HepG2 (cell line): ENCODE results near the gene TULP3. TPM values are rescaled to one million over a fixed set of nuclear protein-coding genes. Genes with fewer than 3 reads are reported as not detected.

Source experiments
- ADNP ChIP-seq: sonication (generic); formaldehyde crosslinking; IDR thresholded peaks from 2 replicates; pipeline ENCODE4 v1.4.0; 2020; ENCODE audit warnings: missing genetic modification reagents
- ARID3A ChIP-seq: IDR thresholded peaks from 2 replicates; pipeline ENCODE4 v1.6.1; 2012; ENCODE audit warnings: low read depth, low read length, improper control_type of control experiment
- HDAC6 ChIP-seq: fragments of 200-600 bp; sonication (generic); IDR thresholded peaks from 2 replicates; pipeline ENCODE4 v1.7.0; 2017; ENCODE audit warnings: mild to moderate bottlenecking, antibody characterized with exemption, low read length, low read depth
- KLF13 ChIP-seq: sonication (generic); formaldehyde crosslinking; IDR thresholded peaks from 2 replicates; pipeline ENCODE4 v1.4.0; 2020; ENCODE audit warnings: mild to moderate bottlenecking, missing genetic modification reagents
- MAF1 ChIP-seq: sonication (generic); formaldehyde crosslinking; IDR thresholded peaks from 2 replicates; pipeline ENCODE4 v1.5.0; 2020; ENCODE audit warnings: missing genetic modification reagents, borderline replicate concordance
- MNT ChIP-seq: fragments of 450-650 bp; IDR thresholded peaks from 2 replicates; pipeline ENCODE4 v1.6.1; 2016
- SCMH1 ChIP-seq: sonication (generic); formaldehyde crosslinking; IDR thresholded peaks from 2 replicates; pipeline ENCODE4 v1.9.0; 2021; ENCODE audit warnings: missing genetic modification reagents, mild to moderate bottlenecking, borderline replicate concordance
- TERF1 ChIP-seq: sonication (generic); formaldehyde crosslinking; IDR thresholded peaks from 2 replicates; pipeline ENCODE4 v1.8.0; 2022; ENCODE audit warnings: mild to moderate bottlenecking, missing genetic modification reagents, moderate library complexity
- ZEB1 ChIP-seq: IDR thresholded peaks from 2 replicates; pipeline ENCODE4 v1.6.1; 2012; ENCODE audit warnings: mild to moderate bottlenecking, low read depth, inconsistent platforms; ENCODE audit not compliant: insufficient replicate concordance
- ZNF160 ChIP-seq: sonication (generic); formaldehyde crosslinking; IDR thresholded peaks from 2 replicates; pipeline ENCODE4 v1.8.0; 2022; ENCODE audit warnings: mild to moderate bottlenecking, inconsistent platforms, missing genetic modification reagents
- ZNF234 ChIP-seq: sonication (generic); formaldehyde crosslinking; conservative IDR thresholded peaks from 2 replicates; pipeline ENCODE4 v1.5.1; 2020; ENCODE audit warnings: mild to moderate bottlenecking, missing genetic modification reagents
- ZNF280B ChIP-seq: sonication (generic); formaldehyde crosslinking; IDR thresholded peaks from 2 replicates; pipeline ENCODE4 v1.5.0; 2020; ENCODE audit warnings: missing genetic modification reagents, mild to moderate bottlenecking, borderline replicate concordance
- ZNF510 ChIP-seq: sonication (generic); formaldehyde crosslinking; IDR thresholded peaks from 2 replicates; pipeline ENCODE4 v1.4.0; 2020; ENCODE audit warnings: low read depth, mild to moderate bottlenecking, missing genetic modification reagents
- ZNF567 ChIP-seq: sonication (generic); formaldehyde crosslinking; IDR thresholded peaks from 2 replicates; pipeline ENCODE4 v1.8.1; 2023; ENCODE audit warnings: mild to moderate bottlenecking, missing genetic modification reagents, borderline replicate concordance
- ZNF879 ChIP-seq: sonication (generic); formaldehyde crosslinking; IDR thresholded peaks from 2 replicates; pipeline ENCODE4 v1.8.1; 2023; ENCODE audit warnings: missing genetic modification reagents
- polyA plus RNA-seq, 8 experiments: library from polyadenylated mRNA; depleted of rRNA in 3 of 8; stranded (reverse) in 7 of 8; unstranded in 1 of 8; fragments of >200 nt; fragmentation: Illumina TruSeq in 4 of 8; extraction: Trizol in 4 of 8; gene quantifications; 2 replicates each; pipeline versions ENCODE4 v1.2.1 to v1.2.3, GENCODE V29; 2011 to 2016; ENCODE audit warnings: low read depth in 4 of 8, missing spikeins in 1 of 8, mixed read lengths in 1 of 8; ENCODE audit not compliant: insufficient read depth in 1 of 8
- total RNA-seq, 5 experiments: library from RNA; depleted of rRNA; stranded (reverse); fragments of >200 nt; fragmentation: Illumina TruSeq; extraction: Trizol; gene quantifications; 2 replicates each; pipeline ENCODE4 v1.2.3, GENCODE V29; 2016; ENCODE audit warnings: low read depth in 1 of 5
- TF ChIP-seq, protein P1 (sequence below): sonication (generic); formaldehyde crosslinking; IDR thresholded peaks from 2 replicates; pipeline ENCODE4 v1.4.0; 2020; ENCODE audit warnings: mild to moderate bottlenecking, missing genetic modification reagents
- TF ChIP-seq, protein P2 (sequence below): sonication (generic); formaldehyde crosslinking; IDR thresholded peaks from 2 replicates; pipeline ENCODE4 v1.5.0; 2020; ENCODE audit warnings: mild to moderate bottlenecking, missing genetic modification reagents

The TULP3 gene
- total and polyA plus RNA-seq, 2 of the 13 experiments (the other 11 are each of a cell fraction or from before 2014, with no cell fraction given), result 11.2 to 13.2 TPM

DNA sequence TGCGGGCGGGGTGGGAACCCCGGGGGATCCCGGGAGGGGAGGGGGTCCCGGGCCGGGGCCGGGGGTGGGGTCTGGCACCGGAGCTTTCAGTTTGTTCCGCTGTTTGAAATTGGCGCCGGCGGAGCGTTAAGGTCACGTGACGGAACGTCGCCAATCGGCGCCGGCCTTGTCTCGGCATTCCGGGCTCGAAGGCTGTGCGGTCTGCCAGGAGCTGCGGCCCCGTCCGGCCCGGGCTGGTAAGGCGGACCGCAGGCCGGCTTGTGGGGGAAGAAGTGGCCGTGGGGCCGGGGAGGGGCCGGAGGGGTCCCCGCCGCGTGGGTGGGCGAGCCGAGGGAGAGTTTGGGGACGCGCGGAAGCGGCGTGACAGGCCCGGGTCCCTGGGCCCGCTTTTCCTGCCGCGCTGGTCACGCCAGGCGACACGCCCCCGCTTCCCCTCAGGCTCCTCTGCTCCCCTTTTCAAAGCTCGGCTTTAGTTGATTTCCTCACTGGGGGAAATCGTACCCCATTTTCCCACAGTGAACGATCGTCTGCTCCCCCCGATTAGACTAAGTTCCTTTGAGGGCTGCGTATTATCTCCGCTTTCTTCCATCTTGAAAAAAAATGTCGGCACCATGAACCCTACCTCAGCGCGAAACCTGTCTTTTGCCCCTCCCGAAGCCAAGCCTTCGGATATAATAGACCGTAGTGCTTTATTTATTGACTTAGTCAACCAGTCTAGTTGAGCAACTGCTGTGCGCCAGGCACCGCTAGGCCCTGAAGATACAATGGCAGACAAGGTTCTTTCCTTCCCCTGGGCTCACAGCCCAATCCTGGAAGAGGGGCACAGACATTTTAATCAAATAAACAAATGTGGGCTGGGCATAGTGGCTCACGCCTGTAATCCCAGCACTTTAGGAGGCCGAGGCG is 13.4 kb upstream of the TULP3 start, which contains the start of the genes FOXM1 and RHNO1 (continued):
- TF ChIP-seq ZNF567 (CRISPR knock-in tag) (no peak), MNT (0 out of 2 replicates have a peak, but pooled peaks have one; percentile 19), TERF1 (no peak), MAF1 (CRISPR knock-in tag) (no peak; the same call in 1 of the 2 replicates), ARID3A (no peak), SCMH1 (no peak), ZNF510 (CRISPR knock-in tag) (no peak), ZNF280B (CRISPR knock-in tag) (no peak), ZNF879 (CRISPR knock-in tag) (no peak), KLF13 (CRISPR knock-in tag) (no peak), ZEB1 (no peak), ZNF234 (CRISPR knock-in tag) (0 out of 2 replicates have a peak, but pooled peaks have one; percentile 63), HDAC6 (no peak), ADNP (CRISPR knock-in tag) (no peak), ZNF160 (no peak)
- TF ChIP-seq, protein P1, sequence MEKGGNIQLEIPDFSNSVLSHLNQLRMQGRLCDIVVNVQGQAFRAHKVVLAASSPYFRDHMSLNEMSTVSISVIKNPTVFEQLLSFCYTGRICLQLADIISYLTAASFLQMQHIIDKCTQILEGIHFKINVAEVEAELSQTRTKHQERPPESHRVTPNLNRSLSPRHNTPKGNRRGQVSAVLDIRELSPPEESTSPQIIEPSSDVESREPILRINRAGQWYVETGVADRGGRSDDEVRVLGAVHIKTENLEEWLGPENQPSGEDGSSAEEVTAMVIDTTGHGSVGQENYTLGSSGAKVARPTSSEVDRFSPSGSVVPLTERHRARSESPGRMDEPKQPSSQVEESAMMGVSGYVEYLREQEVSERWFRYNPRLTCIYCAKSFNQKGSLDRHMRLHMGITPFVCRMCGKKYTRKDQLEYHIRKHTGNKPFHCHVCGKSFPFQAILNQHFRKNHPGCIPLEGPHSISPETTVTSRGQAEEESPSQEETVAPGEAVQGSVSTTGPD (CRISPR knock-in tag), result no peak
- TF ChIP-seq, protein P2, sequence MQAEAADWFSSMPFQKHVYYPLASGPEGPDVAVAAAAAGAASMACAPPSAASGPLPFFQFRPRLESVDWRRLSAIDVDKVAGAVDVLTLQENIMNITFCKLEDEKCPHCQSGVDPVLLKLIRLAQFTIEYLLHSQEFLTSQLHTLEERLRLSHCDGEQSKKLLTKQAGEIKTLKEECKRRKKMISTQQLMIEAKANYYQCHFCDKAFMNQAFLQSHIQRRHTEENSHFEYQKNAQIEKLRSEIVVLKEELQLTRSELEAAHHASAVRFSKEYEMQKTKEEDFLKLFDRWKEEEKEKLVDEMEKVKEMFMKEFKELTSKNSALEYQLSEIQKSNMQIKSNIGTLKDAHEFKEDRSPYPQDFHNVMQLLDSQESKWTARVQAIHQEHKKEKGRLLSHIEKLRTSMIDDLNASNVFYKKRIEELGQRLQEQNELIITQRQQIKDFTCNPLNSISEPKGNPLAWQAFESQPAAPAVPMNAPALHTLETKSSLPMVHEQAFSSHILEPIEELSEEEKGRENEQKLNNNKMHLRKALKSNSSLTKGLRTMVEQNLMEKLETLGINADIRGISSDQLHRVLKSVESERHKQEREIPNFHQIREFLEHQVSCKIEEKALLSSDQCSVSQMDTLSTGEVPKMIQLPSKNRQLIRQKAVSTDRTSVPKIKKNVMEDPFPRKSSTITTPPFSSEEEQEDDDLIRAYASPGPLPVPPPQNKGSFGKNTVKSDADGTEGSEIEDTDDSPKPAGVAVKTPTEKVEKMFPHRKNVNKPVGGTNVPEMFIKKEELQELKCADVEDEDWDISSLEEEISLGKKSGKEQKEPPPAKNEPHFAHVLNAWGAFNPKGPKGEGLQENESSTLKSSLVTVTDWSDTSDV (CRISPR knock-in tag), result peak; percentile 27; the same call in 1 of the 2 replicates
